IPS DF 4.7 (cell line): ENCODE data around the gene RBM28.

Experiments
- DNase-seq: peaks from one replicate; pipeline ENCODE4 v3.0.0-alpha.2; 2013; ENCODE audit warnings: low spot score; ENCODE audit errors: extremely low read depth

RBM28 gene

GRCh38 chr7:128343554-128344430 lies at the start of gene RBM28:
Gene RBM28 (minus strand): TSS chr7:128343908. CDS start chr7:128343793, 115 bp downstream.
- DNase-seq, result no peak

- DNase-seq, result no peak
Observed at GRCh38 chr7:128392446-128393327, 49.0 kb upstream of the RBM28 start.

GRCh38 chr7:128391805-128392204 lies 48.1 kb upstream of the RBM28 start:
- DNase-seq, result no peak

- no peak for DNase-seq
Observed at GRCh38 chr7:128390871-128391565, 47.3 kb upstream of the RBM28 start.

- DNase-seq, result no peak
Observed at GRCh38 chr7:128389618-128390329, 46.1 kb upstream of the RBM28 start.

GRCh38 chr7:128389085-128389617 lies 45.4 kb upstream of the RBM28 start:
- DNase-seq, result no peak

GRCh38 chr7:128388145-128388485 lies 44.4 kb upstream of the RBM28 start:
- no peak for DNase-seq

GRCh38 chr7:128387216-128388144 lies 43.8 kb upstream of the RBM28 start:
- DNase-seq, result no peak

GRCh38 chr7:128385988-128386925 lies 42.5 kb upstream of the RBM28 start:
- no peak for DNase-seq

- DNase-seq, result no peak
Observed at GRCh38 chr7:128384726-128385125, 41.0 kb upstream of the RBM28 start.

GRCh38 chr7:128383776-128384175 lies 40.1 kb upstream of the RBM28 start:
- DNase-seq, result no peak

GRCh38 chr7:128381161-128381821 lies 37.6 kb upstream of the RBM28 start:
- DNase-seq, result no peak

- DNase-seq, result no peak
Observed at GRCh38 chr7:128380483-128381106, 36.9 kb upstream of the RBM28 start.

GRCh38 chr7:128379900-128380479 lies 36.3 kb upstream of the RBM28 start:
- DNase-seq, result no peak

- no peak for DNase-seq
Observed at GRCh38 chr7:128378637-128379036, 34.9 kb upstream of the RBM28 start.

- no peak for DNase-seq
Observed at GRCh38 chr7:128376077-128376476, 32.4 kb upstream of the RBM28 start.

- DNase-seq, result no peak
Observed at GRCh38 chr7:128374041-128374440, 30.3 kb upstream of the RBM28 start.
